OCI-LY3 (cell line): ENCODE data around the gene INPP5A.

Experiments
- EZH2phosphoT487 ChIP-seq: fragments of 200-600 bp; shearing (Covaris generic); IDR thresholded peaks from 2 replicates; pipeline ENCODE4 v1.6.1; 2018; ENCODE audit warnings: antibody characterized with exemption, mixed run types, low read depth
- TF ChIP-seq, protein P1 (sequence below): fragments of 200-600, 300-600 bp; sonication (generic); IDR thresholded peaks from 2 replicates; pipeline ENCODE4 v1.5.1; 2014; ENCODE audit warnings: antibody characterized with exemption, low read length, low read depth

DNA sequence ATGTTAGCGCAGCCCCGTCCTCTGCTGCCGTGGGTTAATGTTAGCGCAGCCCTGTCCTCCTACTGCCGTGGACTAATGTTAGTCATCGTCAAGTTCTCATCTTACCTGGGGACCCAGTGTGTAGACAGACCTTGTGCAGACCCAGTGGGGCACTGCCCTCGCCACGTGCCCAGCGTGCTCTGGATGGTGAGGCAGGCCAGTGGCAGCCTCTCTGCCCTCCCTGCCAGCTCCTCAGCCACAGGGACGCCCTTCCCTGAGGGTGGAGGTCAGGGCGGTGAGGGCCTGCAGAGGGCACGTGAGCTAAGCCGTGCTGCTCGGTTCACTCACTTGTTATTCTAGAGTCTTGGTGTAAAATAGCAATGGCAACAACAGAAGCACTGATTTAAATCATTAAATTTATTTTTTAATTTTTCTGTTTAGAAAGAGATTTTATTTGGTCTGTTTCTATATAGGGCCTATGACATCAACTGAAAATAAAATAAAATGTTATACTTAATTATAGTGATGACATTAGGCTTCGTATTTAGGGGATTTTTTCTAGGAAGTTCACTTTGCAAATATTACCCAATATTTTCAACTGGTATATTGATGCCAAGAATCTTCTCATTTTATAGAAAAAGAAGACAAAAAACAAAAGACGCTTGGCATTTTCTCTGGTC is 199.9 kb downstream of the INPP5A start:
- TF ChIP-seq, protein P1, sequence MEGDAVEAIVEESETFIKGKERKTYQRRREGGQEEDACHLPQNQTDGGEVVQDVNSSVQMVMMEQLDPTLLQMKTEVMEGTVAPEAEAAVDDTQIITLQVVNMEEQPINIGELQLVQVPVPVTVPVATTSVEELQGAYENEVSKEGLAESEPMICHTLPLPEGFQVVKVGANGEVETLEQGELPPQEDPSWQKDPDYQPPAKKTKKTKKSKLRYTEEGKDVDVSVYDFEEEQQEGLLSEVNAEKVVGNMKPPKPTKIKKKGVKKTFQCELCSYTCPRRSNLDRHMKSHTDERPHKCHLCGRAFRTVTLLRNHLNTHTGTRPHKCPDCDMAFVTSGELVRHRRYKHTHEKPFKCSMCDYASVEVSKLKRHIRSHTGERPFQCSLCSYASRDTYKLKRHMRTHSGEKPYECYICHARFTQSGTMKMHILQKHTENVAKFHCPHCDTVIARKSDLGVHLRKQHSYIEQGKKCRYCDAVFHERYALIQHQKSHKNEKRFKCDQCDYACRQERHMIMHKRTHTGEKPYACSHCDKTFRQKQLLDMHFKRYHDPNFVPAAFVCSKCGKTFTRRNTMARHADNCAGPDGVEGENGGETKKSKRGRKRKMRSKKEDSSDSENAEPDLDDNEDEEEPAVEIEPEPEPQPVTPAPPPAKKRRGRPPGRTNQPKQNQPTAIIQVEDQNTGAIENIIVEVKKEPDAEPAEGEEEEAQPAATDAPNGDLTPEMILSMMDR: no peak
- no peak for TF ChIP-seq EZH2phosphoT487
